ENCODE data around the gene ITPR2. TPM values are rescaled to one million over a fixed set of nuclear protein-coding genes. Genes with fewer than 3 reads are reported as not detected.

The ITPR2 gene
- total and polyA plus RNA-seq, 2 of the 8 experiments (the other 6 are each of a cell fraction or from before 2014, with no cell fraction given): 4.1 to 48.3 TPM

DNA sequence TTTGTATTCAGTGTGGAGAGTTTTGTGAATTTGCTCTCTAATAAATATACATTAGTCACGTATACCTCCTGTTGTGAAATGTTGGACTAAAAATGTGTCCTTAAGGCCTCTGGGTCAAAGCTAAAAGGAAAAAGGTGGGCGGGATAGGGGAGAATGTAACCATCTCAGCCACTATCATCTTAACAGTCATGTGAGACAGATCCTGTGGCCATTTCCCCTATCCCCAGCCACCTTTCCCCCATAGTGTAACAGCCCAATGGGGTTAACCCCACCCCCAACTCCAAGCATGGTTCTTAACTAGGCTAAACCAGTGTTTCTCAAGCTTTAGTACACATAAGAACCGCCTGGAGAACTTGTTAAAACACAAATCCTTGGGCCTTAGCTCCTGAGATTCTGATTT is 6.5 kb upstream of the ITPR2 start:
- Histone ChIP-seq H2BK15ac (ENCODE audit: low read length) (no peak overlapping the region), H3K9me3 (ENCODE audit: insufficient read depth in 2 of 2, low read depth in 1 of 2, low read length in 1 of 2) (peaks cover 4 to 11% of the 10 kb centered on the region in 2 experiments; a peak in 3 of 4 replicates), H3K56ac (replicated peaks; ENCODE audit: insufficient read length, low read depth, low read length) (no peak overlapping the region), H3K27me3 (replicated peaks in 1 of 4; ENCODE audit: control insufficient read depth in 3 of 4, extremely low read depth in 1 of 4, insufficient read depth in 3 of 4, low read length in 3 of 4) (no peaks in the 10 kb centered on the region), H3K79me2 (ENCODE audit: control insufficient read depth in 1 of 2, insufficient read depth in 2 of 2, low read length in 2 of 2) (no peaks in the 10 kb centered on the region), H3K27ac (ENCODE audit: low read depth, low read length) (no peak overlapping the region), H3K4me1 (replicated peaks in 1 of 4; ENCODE audit: control insufficient read depth in 3 of 4, insufficient read depth in 4 of 4, low read length in 3 of 4) (no peaks in the 10 kb centered on the region), H4K5ac (ENCODE audit: insufficient read length, low read depth, low read length) (no peak overlapping the region), H3K4me2 (ENCODE audit: insufficient read depth in 1 of 2, low read depth in 2 of 2, low read length in 2 of 2) (no peak overlapping the region), H4K8ac (ENCODE audit: extremely low read depth, insufficient read depth, low read length) (no peak overlapping the region), H2BK120ac (replicated peaks; ENCODE audit: low read depth, low read length) (no peak overlapping the region), H3K23ac (ENCODE audit: insufficient read length) (no peak overlapping the region), H2AK5ac (ENCODE audit: low read depth, low read length) (no peak overlapping the region), H4K91ac (replicated peaks; ENCODE audit: insufficient read length, low read length) (no peak overlapping the region), H2AFZ (ENCODE audit: low read length) (no peak overlapping the region), H3K9ac (replicated peaks in 1 of 4; ENCODE audit: extremely low read depth in 1 of 4, low read depth in 3 of 4, low read length in 3 of 4) (no peak overlapping the region), H3K14ac (ENCODE audit: insufficient read length) (no peak overlapping the region), H3K4ac (replicated peaks; ENCODE audit: insufficient read length, low read depth, low read length) (no peak overlapping the region), H3K79me1 (ENCODE audit: low read depth, low read length) (no peaks in the 10 kb centered on the region), H3K18ac (ENCODE audit: extremely low read depth, low read length) (no peak overlapping the region), H3K36me3 (ENCODE audit: control insufficient read depth in 2 of 4, insufficient read depth in 4 of 4, low read length in 3 of 4) (peaks cover 0 to 4% (median 0%) of the 10 kb centered on the region in 4 experiments; a peak in 2 of 8 replicates), H3K23me2 (ENCODE audit: low read depth, low read length) (no peaks in the 10 kb centered on the region; the same call in 1 of the 2 replicates), H2BK20ac (ENCODE audit: low read length) (no peak overlapping the region), H2BK5ac (ENCODE audit: low read depth, low read length) (no peak overlapping the region), H3K4me3 (ENCODE audit: extremely low read depth in 1 of 4, insufficient read depth in 2 of 4, low read depth in 3 of 4, low read length in 4 of 4) (no peak overlapping the region), H4K20me1 (replicated peaks in 1 of 2; ENCODE audit: control insufficient read depth in 1 of 2, insufficient read depth in 2 of 2, low read length in 2 of 2) (no peaks in the 10 kb centered on the region), H2BK12ac (ENCODE audit: low read depth, low read length) (no peak overlapping the region)
- TF ChIP-seq SUZ12 (IDR thresholded peaks at IDR 0.05; ENCODE audit: low read length): no peak
- TF ChIP-seq JUND (IDR thresholded peaks at IDR 0.05; ENCODE audit: low read length): no peak
- no peak for TF ChIP-seq BCL11A (IDR thresholded peaks at IDR 0.05; ENCODE audit: low read depth in 2 of 2, low read length in 2 of 2)
- no peak for TF ChIP-seq SP4 (IDR thresholded peaks at IDR 0.05; ENCODE audit: low read length)
- TF ChIP-seq EGR1 (IDR thresholded peaks at IDR 0.05; ENCODE audit: borderline replicate concordance, low read depth, low read length): no peak
- TF ChIP-seq TEAD4 (IDR thresholded peaks at IDR 0.05; ENCODE audit: low read depth, low read length): no peak
- TF ChIP-seq YY1 (IDR thresholded peaks at IDR 0.05; ENCODE audit: low read depth, low read length): no peak
- TF ChIP-seq CREB1 (IDR thresholded peaks at IDR 0.05): no peak
- no peak for TF ChIP-seq BACH1 (IDR thresholded peaks at IDR 0.05; ENCODE audit: low read length)
- no peak for TF ChIP-seq RFX5 (IDR thresholded peaks at IDR 0.05; ENCODE audit: borderline replicate concordance, low read depth, low read length)
- TF ChIP-seq KDM5A (IDR thresholded peaks at IDR 0.05; ENCODE audit: low read length): no peak
- TF ChIP-seq CEBPB (IDR thresholded peaks at IDR 0.05; ENCODE audit: low read depth, low read length): no peak
- no peak for TF ChIP-seq CHD1 (IDR thresholded peaks at IDR 0.05; ENCODE audit: low read depth, low read length)
- TF ChIP-seq, protein P1, sequence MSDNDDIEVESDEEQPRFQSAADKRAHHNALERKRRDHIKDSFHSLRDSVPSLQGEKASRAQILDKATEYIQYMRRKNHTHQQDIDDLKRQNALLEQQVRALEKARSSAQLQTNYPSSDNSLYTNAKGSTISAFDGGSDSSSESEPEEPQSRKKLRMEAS (IDR thresholded peaks at IDR 0.05): no peak
- DNase-seq (ENCODE audit: low read depth in 1 of 2, low spot score in 2 of 2) (no peak), FAIRE-seq (no peak)
- ChIA-PET CTCF (ENCODE audit: partially characterized antibody) (interaction anchor here (0.6 to 1.4 kb wide), 2 partner anchors 17 to 40 kb away, joined by 3 to 4 read pairs; no protein-coding TSS in a partner anchor), POLR2A (ENCODE audit: partially characterized antibody) (no interaction called here)
- WGBS, 2 experiments (ENCODE audit: extremely low coverage in 1 of 2, insufficient coverage in 1 of 2, insufficient read length in 1 of 2, insufficient replicate concordance in 2 of 2, low coverage in 1 of 2, low lambda C conversion rate in 2 of 2, missing lambda C conversion rate in 1 of 2): 85% methylated on average over 3 of the region's 3 CpGs; no CpG with 5 or more reads in 1 of the 2 experiments
